Thymus (tissue), 11 donors: ENCODE data around the gene PHIP. TPM values are rescaled to one million over a fixed set of nuclear protein-coding genes. Genes with fewer than 3 reads are reported as not detected.
"Not testable (repeated sequence)": the region's sequence is repeated elsewhere in the genome, so short reads cannot be mapped to it uniquely, and the experiment has no call there.

Experiments
- DNase-seq, 9 donors: peaks; one replicate each; pipeline ENCODE4 v3.0.0-alpha.2; 2013; ENCODE audit warnings: low spot score in 9 of 9, low read depth in 6 of 9, missing footprints in 1 of 9
- H3K27ac ChIP-seq, 2 donors: one replicate each; pipeline ENCODE4 v1.5.1; 2013; ENCODE audit warnings: control low read depth in 1 of 2, low read depth in 1 of 2, low read length in 1 of 2, mild to moderate bottlenecking in 1 of 2, moderate library complexity in 1 of 2
- H3K27me3 ChIP-seq, 2 donors: one replicate each; pipeline ENCODE4 v1.5.1; 2013; ENCODE audit warnings: low read length in 1 of 2; ENCODE audit not compliant: control insufficient read depth in 2 of 2, insufficient read depth in 1 of 2
- H3K36me3 ChIP-seq, 2 donors: one replicate each; pipeline ENCODE4 v1.5.1; 2013; ENCODE audit warnings: low read length in 1 of 2, mild to moderate bottlenecking in 1 of 2, moderate library complexity in 1 of 2; ENCODE audit not compliant: control insufficient read depth in 2 of 2, insufficient read depth in 2 of 2
- H3K4me1 ChIP-seq, 2 donors: one replicate each; pipeline ENCODE4 v1.5.1; 2013; ENCODE audit warnings: low read length in 2 of 2; ENCODE audit not compliant: control insufficient read depth in 2 of 2, insufficient read depth in 2 of 2
- H3K4me3 ChIP-seq, 2 donors: one replicate each; pipeline ENCODE4 v1.5.1; 2013; ENCODE audit warnings: low read length in 2 of 2, control low read depth in 1 of 2, mild to moderate bottlenecking in 1 of 2
- H3K9me3 ChIP-seq, 2 donors: one replicate each; pipeline ENCODE4 v1.5.1; 2013; ENCODE audit warnings: low read length in 1 of 2, mild to moderate bottlenecking in 1 of 2; ENCODE audit not compliant: control insufficient read depth in 2 of 2, insufficient read depth in 1 of 2
- WGBS: extraction: QIAGEN DNeasy Blood & Tissue Kit; methylation state at CpG from one replicate; pipeline ENCODE4 v1.1.7; 2013; 5-methylcytosine and 5-hydroxymethylcytosine counted together
- polyA plus RNA-seq: library from polyadenylated mRNA; stranded (reverse); fragments of 200-250 nt; gene quantifications from one replicate; pipeline ENCODE4 v1.2.3, GENCODE V29; 2013
- total RNA-seq: library from RNA; stranded (reverse); fragments of 120-200 nt; gene quantifications from one replicate; pipeline ENCODE4 v1.2.4, GENCODE V29; 2013
- donor health status: healthy.

Gene PHIP
- total and polyA plus RNA-seq, 2 donors: 16.8 to 25.5 TPM

- Histone ChIP-seq H3K4me3 (peak overlapping the region; percentile 20 to 42), H3K27ac (no peak overlapping the region), H3K27me3 (peaks cover 5 to 17% of the 10 kb centered on the region in 2 donors), H3K36me3 (no peaks in the 10 kb centered on the region), H3K4me1 (peaks cover 3 to 7% of the 10 kb centered on the region in 2 donors), H3K9me3 (no peaks in the 10 kb centered on the region)
- WGBS: 4% methylated on average over 49 of the region's 49 CpGs
- DNase-seq: peak in 3 of 9 donors; percentile 1 to 16 (median 9)
These were observed 167.4 kb downstream of the PHIP start for GRCh38 chr6:78910591-78911171.

GRCh38 chr6:78910010-78910409, 168.0 kb downstream of the PHIP start:
- DNase-seq: no peak
- Histone ChIP-seq H3K27ac (no peak overlapping the region), H3K9me3 (no peaks in the 10 kb centered on the region), H3K4me1 (peaks cover 3 to 7% of the 10 kb centered on the region in 2 donors), H3K36me3 (no peaks in the 10 kb centered on the region), H3K4me3 (no peak overlapping the region), H3K27me3 (peaks cover 5 to 17% of the 10 kb centered on the region in 2 donors)
- 93% methylated on average over 10 of the region's 10 CpGs for WGBS

GRCh38 chr6:78909391-78909790, 168.7 kb downstream of the PHIP start:
- Histone ChIP-seq H3K36me3 (no peaks in the 10 kb centered on the region), H3K27ac (no peak overlapping the region), H3K4me1 (peaks cover 3 to 7% of the 10 kb centered on the region in 2 donors), H3K9me3 (no peaks in the 10 kb centered on the region), H3K27me3 (peaks cover 5 to 17% of the 10 kb centered on the region in 2 donors), H3K4me3 (no peak overlapping the region)
- DNase-seq: no peak
- 76% methylated on average over 3 of the region's 3 CpGs for WGBS

GRCh38 chr6:78908621-78909020, 169.4 kb downstream of the PHIP start:
- Histone ChIP-seq H3K9me3 (no peaks in the 10 kb centered on the region), H3K27ac (no peak overlapping the region), H3K4me3 (no peak overlapping the region), H3K4me1 (peaks cover 3 to 7% of the 10 kb centered on the region in 2 donors), H3K36me3 (no peaks in the 10 kb centered on the region), H3K27me3 (peaks cover 5 to 17% of the 10 kb centered on the region in 2 donors)
- no peak for DNase-seq
- WGBS: 96% methylated on average over 2 of the region's 2 CpGs

- Histone ChIP-seq H3K27ac (no peak overlapping the region), H3K4me3 (no peak overlapping the region), H3K27me3 (no peaks in the 10 kb centered on the region), H3K9me3 (no peaks in the 10 kb centered on the region), H3K4me1 (no peaks in the 10 kb centered on the region), H3K36me3 (no peaks in the 10 kb centered on the region)
- DNase-seq: no peak
- 99% methylated on average over 2 of the region's 2 CpGs for WGBS
These were observed 181.8 kb downstream of the PHIP start for GRCh38 chr6:78896227-78896626.

GRCh38 chr6:78889901-78890300, 188.2 kb downstream of the PHIP start:
- H3K36me3 ChIP-seq, H3K27me3 ChIP-seq, H3K27ac ChIP-seq, H3K4me3 ChIP-seq, H3K9me3 ChIP-seq, DNase-seq, H3K4me1 ChIP-seq: not testable (repeated sequence)
- WGBS: 98% methylated on average over 5 of the region's 5 CpGs

Other genes starting within 250 kb of the PHIP start
- 6.2 TPM for gene IRAK1BP1, start 210.7 kb downstream of the PHIP start, total RNA-seq
- 3.8 TPM for gene IRAK1BP1, start 210.7 kb downstream of the PHIP start, polyA plus RNA-seq
- 197 TPM for gene HMGN3, start 156.4 kb upstream of the PHIP start, total RNA-seq
- gene HMGN3, start 156.4 kb upstream of the PHIP start, polyA plus RNA-seq: 203 TPM